ENCODE measurements around the gene ASCC3. TPM values are rescaled to one million over a fixed set of nuclear protein-coding genes. Genes with fewer than 3 reads are reported as not detected.

Gene ASCC3
- total and polyA plus RNA-seq, 2 donors (not counting 3 experiments of a cell fraction or from before 2014, with no cell fraction given), result 15.7 to 57.2 TPM

GRCh38 chr6:100490065-100490464 is 391.1 kb downstream of the ASCC3 start:
- H3K9me3 ChIP-seq (replicated peaks; ENCODE audit: control insufficient read depth, insufficient read depth, low read length), result no peaks in the 10 kb centered on the region
- H3K9ac ChIP-seq (replicated peaks; ENCODE audit: extremely low read depth, insufficient read depth, low read length), result no peak overlapping the region
- H3K36me3 ChIP-seq (ENCODE audit: control insufficient read depth in 2 of 2, extremely low read depth in 1 of 2, insufficient read depth in 2 of 2, low read length in 2 of 2), result no peaks in the 10 kb centered on the region
- DNase-seq (ENCODE audit: low read depth, low spot score) (no peak), FAIRE-seq (no peak)
- H3K4me2 ChIP-seq (ENCODE audit: insufficient read depth, low read length), result no peak overlapping the region
- intact Hi-C loops (cut with micrococcal nuclease) (no loop called here), dilution Hi-C loops (cut with MboI; ENCODE audit: extremely low pct_ligation_motif_present, low sequenced_read_pairs) (no loop called here)
- H4K20me1 ChIP-seq (replicated peaks; ENCODE audit: control insufficient read depth, extremely low read depth, insufficient read depth, low read length), result no peaks in the 10 kb centered on the region
- no peaks in the 10 kb centered on the region for H3K4me1 ChIP-seq (ENCODE audit: control insufficient read depth, extremely low read depth, insufficient read depth, low read length)
- CTCF ChIA-PET, result no interaction called here
- H3K27ac ChIP-seq (ENCODE audit: insufficient read depth, low read depth, low read length), result no peak overlapping the region
- no peak overlapping the region for H3K4me3 ChIP-seq (replicated peaks in 1 of 3; ENCODE audit: insufficient read depth in 1 of 3, low read depth in 1 of 3, low read length in 3 of 3)
- no TSS peak for BruUV-seq (replicated peaks)
- H2AFZ ChIP-seq (ENCODE audit: low read depth, low read length), result no peak overlapping the region
- TF ChIP-seq FOS (IDR thresholded peaks at IDR 0.05; ENCODE audit: borderline replicate concordance, insufficient read depth, low read length) (no peak), CTCF (IDR thresholded peaks at IDR 0.05; ENCODE audit: extremely low read depth in 1 of 2, insufficient read depth in 1 of 2, low read depth in 1 of 2, low read length in 2 of 2) (no peak), POLR2AphosphoS5 (IDR thresholded peaks at IDR 0.05; ENCODE audit: insufficient read depth, low read depth, low read length) (no peak), EZH2 (IDR thresholded peaks at IDR 0.05; ENCODE audit: borderline replicate concordance, low read depth, low read length, severe bottlenecking) (no peak), MYC (IDR thresholded peaks at IDR 0.05; ENCODE audit: low read depth, low read length) (no peak), MAX (IDR thresholded peaks at IDR 0.05; ENCODE audit: insufficient read depth, insufficient read length) (no peak), POLR2A (IDR thresholded peaks at IDR 0.05; ENCODE audit: low read depth, low read length) (no peak), GATA2 (IDR thresholded peaks at IDR 0.05; ENCODE audit: insufficient read depth, insufficient read length, low read depth, low read length) (no peak), JUN (IDR thresholded peaks at IDR 0.05; ENCODE audit: borderline replicate concordance, insufficient read depth, insufficient read length, low read depth) (no peak)
- peaks cover 8 to 10% of the 10 kb centered on the region in 2 experiments for H3K27me3 ChIP-seq (ENCODE audit: control insufficient read depth in 2 of 2, insufficient read depth in 2 of 2, low read length in 2 of 2)
- no peaks in the 10 kb centered on the region for H3K79me2 ChIP-seq (ENCODE audit: control insufficient read depth, insufficient read depth, low read length)
- POLR2A ChIA-PET, result no interaction called here
- H3K9me1 ChIP-seq (replicated peaks; ENCODE audit: control insufficient read depth, extremely low read depth, insufficient read depth, low read length), result no peaks in the 10 kb centered on the region
